SJSA1 (cell line): ENCODE measurements around the gene ITIH5. TPM values are rescaled to one million over a fixed set of nuclear protein-coding genes. Genes with fewer than 3 reads are reported as not detected.
A peak's percentile ranks its signal among the peaks of the same experiment; 100 is the strongest.

Experiments
- DNase-seq, 2 experiments: peaks; one replicate each; pipeline ENCODE4 v3.0.0-alpha.2; 2015 to 2020; ENCODE audit warnings: low spot score in 2 of 2, low read depth in 1 of 2
- H3K27ac ChIP-seq: fragments of 250-450 bp; sonication (Bioruptor Pico); 2 replicates; pipeline ENCODE4 v1.5.1; 2020; ENCODE audit warnings: mild to moderate bottlenecking, moderate library complexity
- H3K27me3 ChIP-seq: fragments of 250-450 bp; sonication (Bioruptor Pico); replicated peaks from 2 replicates; pipeline ENCODE4 v1.5.1; 2020; ENCODE audit warnings: mild to moderate bottlenecking, moderate library complexity
- H3K36me3 ChIP-seq: fragments of 250-450 bp; sonication (Bioruptor Pico); 2 replicates; pipeline ENCODE4 v1.5.1; 2020; ENCODE audit warnings: mild to moderate bottlenecking
- H3K4me1 ChIP-seq: fragments of 250-450 bp; sonication (Bioruptor Pico); replicated peaks from 2 replicates; pipeline ENCODE4 v1.6.1; 2021; ENCODE audit warnings: mild to moderate bottlenecking
- H3K4me3 ChIP-seq: fragments of 250-450 bp; sonication (Bioruptor Pico); 2 replicates; pipeline ENCODE4 v1.5.1; 2020; ENCODE audit warnings: mild to moderate bottlenecking
- H3K9me3 ChIP-seq: fragments of 250-450 bp; sonication (Bioruptor Pico); replicated peaks from 2 replicates; pipeline ENCODE4 v1.5.1; 2020; ENCODE audit warnings: mild to moderate bottlenecking
- total RNA-seq: library from RNA; depleted of rRNA; stranded (reverse); fragments of >200 nt; shearing (Covaris generic); gene quantifications from 2 replicates; pipeline ENCODE4 v1.2.3, GENCODE V29; 2014

The ITIH5 gene
- total RNA-seq, 1 experiment from 2014 or later = 16.3 TPM

GRCh38 chr10:7577176-7577575 lies 89.6 kb downstream of the ITIH5 start:
- Histone ChIP-seq H3K27me3 (no peaks in the 10 kb centered on the region), H3K27ac (peak overlapping the region; percentile 31), H3K4me3 (no peak overlapping the region), H3K4me1 (peaks cover 24% of the 10 kb centered on the region), H3K9me3 (no peaks in the 10 kb centered on the region), H3K36me3 (no peaks in the 10 kb centered on the region)
- DNase-seq = peak in 1 of 2 experiments; percentile 63

- peak overlapping the region; percentile 31 for H3K27ac ChIP-seq
- no peaks in the 10 kb centered on the region for H3K9me3 ChIP-seq
- no peaks in the 10 kb centered on the region for H3K36me3 ChIP-seq
- DNase-seq = no peak
- no peaks in the 10 kb centered on the region for H3K27me3 ChIP-seq
- H3K4me3 ChIP-seq = no peak overlapping the region
- peaks cover 26% of the 10 kb centered on the region for H3K4me1 ChIP-seq
These were observed 90.4 kb downstream of the ITIH5 start for GRCh38 chr10:7576340-7576739.

- Histone ChIP-seq H3K27me3 (no peaks in the 10 kb centered on the region), H3K27ac (no peak overlapping the region), H3K4me3 (no peak overlapping the region), H3K4me1 (peaks cover 18% of the 10 kb centered on the region), H3K36me3 (no peaks in the 10 kb centered on the region), H3K9me3 (no peaks in the 10 kb centered on the region)
- no peak for DNase-seq
These were observed 94.4 kb downstream of the ITIH5 start for GRCh38 chr10:7572391-7572790.

GRCh38 chr10:7571981-7572380 lies 94.8 kb downstream of the ITIH5 start:
- no peak for DNase-seq
- no peak overlapping the region for H3K27ac ChIP-seq
- H3K9me3 ChIP-seq = no peaks in the 10 kb centered on the region
- H3K36me3 ChIP-seq = no peaks in the 10 kb centered on the region
- no peaks in the 10 kb centered on the region for H3K27me3 ChIP-seq
- peaks cover 14% of the 10 kb centered on the region for H3K4me1 ChIP-seq
- no peak overlapping the region for H3K4me3 ChIP-seq

- Histone ChIP-seq H3K4me1 (peaks cover 12% of the 10 kb centered on the region), H3K27ac (no peak overlapping the region), H3K36me3 (no peaks in the 10 kb centered on the region), H3K9me3 (no peaks in the 10 kb centered on the region), H3K27me3 (no peaks in the 10 kb centered on the region), H3K4me3 (no peak overlapping the region)
- DNase-seq = no peak
These were observed 98.7 kb downstream of the ITIH5 start for GRCh38 chr10:7567911-7568620.

- no peaks in the 10 kb centered on the region for H3K27me3 ChIP-seq
- no peak overlapping the region for H3K27ac ChIP-seq
These were observed 99.9 kb downstream of the ITIH5 start for GRCh38 chr10:7566891-7567290.

GRCh38 chr10:7565871-7566270 lies 100.9 kb downstream of the ITIH5 start:
- Histone ChIP-seq H3K27ac (no peak overlapping the region), H3K4me1 (peaks cover 6% of the 10 kb centered on the region), H3K36me3 (no peaks in the 10 kb centered on the region), H3K27me3 (no peaks in the 10 kb centered on the region), H3K9me3 (no peaks in the 10 kb centered on the region), H3K4me3 (no peak overlapping the region)
- DNase-seq = no peak

More at GRCh38 chr10:7566891-7567290, 99.9 kb downstream of the ITIH5 start:
- Histone ChIP-seq H3K4me3 (no peak overlapping the region), H3K36me3 (no peaks in the 10 kb centered on the region), H3K9me3 (no peaks in the 10 kb centered on the region), H3K4me1 (peaks cover 6% of the 10 kb centered on the region)
- no peak for DNase-seq

GRCh38 chr10:7563770-7564169 lies 103.0 kb downstream of the ITIH5 start:
- Histone ChIP-seq H3K9me3 (no peaks in the 10 kb centered on the region; the same call in 1 of the 2 replicates), H3K36me3 (no peaks in the 10 kb centered on the region), H3K4me3 (no peak overlapping the region), H3K4me1 (peaks cover 20% of the 10 kb centered on the region), H3K27ac (no peak overlapping the region), H3K27me3 (no peaks in the 10 kb centered on the region)
- DNase-seq = no peak

GRCh38 chr10:7563368-7563767 lies 103.4 kb downstream of the ITIH5 start:
- Histone ChIP-seq H3K27me3 (no peaks in the 10 kb centered on the region), H3K4me1 (peaks cover 24% of the 10 kb centered on the region), H3K4me3 (no peak overlapping the region), H3K36me3 (no peaks in the 10 kb centered on the region), H3K9me3 (no peaks in the 10 kb centered on the region; the same call in 1 of the 2 replicates), H3K27ac (no peak overlapping the region)
- DNase-seq = no peak

- no peak for DNase-seq
These were observed 104.8 kb downstream of the ITIH5 start for GRCh38 chr10:7561985-7562384.

GRCh38 chr10:7561216-7561893 lies 105.4 kb downstream of the ITIH5 start:
- no peak overlapping the region for H3K27ac ChIP-seq
- DNase-seq = no peak
- no peaks in the 10 kb centered on the region for H3K27me3 ChIP-seq
- H3K4me1 ChIP-seq = peaks cover 40% of the 10 kb centered on the region
- H3K9me3 ChIP-seq = no peaks in the 10 kb centered on the region; the same call in 1 of the 2 replicates
- no peak overlapping the region for H3K4me3 ChIP-seq
- H3K36me3 ChIP-seq = no peaks in the 10 kb centered on the region

More at GRCh38 chr10:7561985-7562384, 104.8 kb downstream of the ITIH5 start:
- H3K4me1 ChIP-seq = peaks cover 35% of the 10 kb centered on the region
- H3K36me3 ChIP-seq = no peaks in the 10 kb centered on the region
- H3K27ac ChIP-seq = no peak overlapping the region
- no peaks in the 10 kb centered on the region; the same call in 1 of the 2 replicates for H3K9me3 ChIP-seq
- H3K4me3 ChIP-seq = no peak overlapping the region
- H3K27me3 ChIP-seq = no peaks in the 10 kb centered on the region

GRCh38 chr10:7560519-7560918 lies 106.2 kb downstream of the ITIH5 start:
- Histone ChIP-seq H3K36me3 (no peaks in the 10 kb centered on the region), H3K4me1 (peaks cover 44% of the 10 kb centered on the region), H3K27ac (peak overlapping the region; percentile 76), H3K4me3 (no peak overlapping the region), H3K9me3 (no peaks in the 10 kb centered on the region; the same call in 1 of the 2 replicates), H3K27me3 (no peaks in the 10 kb centered on the region)
- DNase-seq = no peak

GRCh38 chr10:7559386-7559785 lies 107.4 kb downstream of the ITIH5 start:
- DNase-seq = peak; percentile 81 to 96
- H3K27ac ChIP-seq = peak overlapping the region; percentile 76

GRCh38 chr10:7558036-7558435 lies 108.7 kb downstream of the ITIH5 start:
- peak in 1 of 2 experiments; percentile 70 for DNase-seq
- Histone ChIP-seq H3K27me3 (no peaks in the 10 kb centered on the region), H3K9me3 (no peaks in the 10 kb centered on the region; the same call in 1 of the 2 replicates), H3K36me3 (no peaks in the 10 kb centered on the region), H3K4me1 (peaks cover 46% of the 10 kb centered on the region), H3K27ac (peak overlapping the region; percentile 76), H3K4me3 (no peak overlapping the region)

More at GRCh38 chr10:7559386-7559785, 107.4 kb downstream of the ITIH5 start:
- H3K27me3 ChIP-seq = no peaks in the 10 kb centered on the region
- no peaks in the 10 kb centered on the region for H3K36me3 ChIP-seq
- H3K4me1 ChIP-seq = peaks cover 51% of the 10 kb centered on the region
- no peak overlapping the region for H3K4me3 ChIP-seq
- no peaks in the 10 kb centered on the region; the same call in 1 of the 2 replicates for H3K9me3 ChIP-seq
